Adrenal gland (tissue), 5 donors: Measurements from ENCODE around the gene ABCF2.

Source experiments
- POLR2A ChIP-seq, 2 donors: fragments of 450-650 bp; IDR thresholded peaks; one replicate each; pipeline ENCODE4 v1.6.1; 2017; ENCODE audit warnings: antibody characterized with exemption in 2 of 2, mild to moderate bottlenecking in 2 of 2, moderate library complexity in 1 of 2
- TF ChIP-seq, protein P1 (sequence below), 6 experiments: fragments of 450-650 bp in 4 of 6; fragments of 200-600 bp in 2 of 6; sonication (generic) in 1 of 6; IDR thresholded peaks; 1 replicate in 5 of 6; 2 replicates in 1 of 6; pipeline versions ENCODE4 v1.5.1 to v1.8.0; 2016 to 2021; ENCODE audit warnings: antibody characterized with exemption in 6 of 6, mild to moderate bottlenecking in 2 of 6, moderate library complexity in 1 of 6
- donor health status: DM: no; HTN: no; CAD: no.

DNA sequence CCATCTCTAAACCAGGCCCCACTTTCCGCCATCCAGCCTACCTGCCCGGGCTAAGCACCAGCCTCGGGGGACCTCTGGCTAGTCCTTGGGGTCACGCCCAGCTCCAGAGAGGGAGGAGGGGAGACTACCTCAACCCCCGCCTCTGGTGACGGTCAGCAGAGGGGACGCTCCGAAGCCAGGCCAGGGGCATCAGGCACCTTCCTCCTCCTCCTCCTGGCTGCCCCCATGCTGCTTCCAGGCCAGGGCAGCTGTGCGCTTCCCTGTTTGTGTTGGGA lies 25.5 kb upstream of the ABCF2 start:
- TF ChIP-seq, protein P1, sequence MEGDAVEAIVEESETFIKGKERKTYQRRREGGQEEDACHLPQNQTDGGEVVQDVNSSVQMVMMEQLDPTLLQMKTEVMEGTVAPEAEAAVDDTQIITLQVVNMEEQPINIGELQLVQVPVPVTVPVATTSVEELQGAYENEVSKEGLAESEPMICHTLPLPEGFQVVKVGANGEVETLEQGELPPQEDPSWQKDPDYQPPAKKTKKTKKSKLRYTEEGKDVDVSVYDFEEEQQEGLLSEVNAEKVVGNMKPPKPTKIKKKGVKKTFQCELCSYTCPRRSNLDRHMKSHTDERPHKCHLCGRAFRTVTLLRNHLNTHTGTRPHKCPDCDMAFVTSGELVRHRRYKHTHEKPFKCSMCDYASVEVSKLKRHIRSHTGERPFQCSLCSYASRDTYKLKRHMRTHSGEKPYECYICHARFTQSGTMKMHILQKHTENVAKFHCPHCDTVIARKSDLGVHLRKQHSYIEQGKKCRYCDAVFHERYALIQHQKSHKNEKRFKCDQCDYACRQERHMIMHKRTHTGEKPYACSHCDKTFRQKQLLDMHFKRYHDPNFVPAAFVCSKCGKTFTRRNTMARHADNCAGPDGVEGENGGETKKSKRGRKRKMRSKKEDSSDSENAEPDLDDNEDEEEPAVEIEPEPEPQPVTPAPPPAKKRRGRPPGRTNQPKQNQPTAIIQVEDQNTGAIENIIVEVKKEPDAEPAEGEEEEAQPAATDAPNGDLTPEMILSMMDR (IDR thresholded peaks at IDR 0.05): no peak
- TF ChIP-seq POLR2A (IDR thresholded peaks at IDR 0.05): no peak
